Measurements from ENCODE around the gene CDH8.
A peak's percentile ranks its signal among the peaks of the same experiment; 100 is the strongest.

The CDH8 gene

DNA sequence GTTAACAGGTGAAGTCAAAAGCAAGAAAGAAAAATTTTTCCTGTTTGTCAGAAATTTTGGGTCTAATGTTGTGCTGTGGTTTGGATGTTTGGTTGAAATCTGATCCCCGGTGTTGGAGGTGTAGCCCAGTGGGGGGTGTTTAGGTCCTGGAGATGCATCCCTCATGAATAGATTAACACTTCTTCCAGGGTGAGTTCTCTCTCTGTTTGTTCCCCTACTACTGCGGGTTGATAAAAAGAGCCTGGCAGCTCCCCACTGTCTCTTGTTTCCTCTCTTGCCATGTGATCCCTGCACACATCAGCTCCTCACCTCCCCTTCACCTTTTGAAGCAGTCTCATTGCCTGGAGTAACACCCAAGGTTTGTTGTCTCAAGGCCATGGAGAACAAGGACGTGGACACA, 14.6 kb upstream of the CDH8 start:
- TF ChIP-seq CTCF (conservative IDR thresholded peaks at IDR 0.05; ENCODE audit: low read depth), result no peak
- CTCF ChIA-PET, result interaction anchor here (0.6 kb wide), 1 partner anchor 573 kb away, joined by 3 read pairs; no protein-coding TSS in a partner anchor

DNA sequence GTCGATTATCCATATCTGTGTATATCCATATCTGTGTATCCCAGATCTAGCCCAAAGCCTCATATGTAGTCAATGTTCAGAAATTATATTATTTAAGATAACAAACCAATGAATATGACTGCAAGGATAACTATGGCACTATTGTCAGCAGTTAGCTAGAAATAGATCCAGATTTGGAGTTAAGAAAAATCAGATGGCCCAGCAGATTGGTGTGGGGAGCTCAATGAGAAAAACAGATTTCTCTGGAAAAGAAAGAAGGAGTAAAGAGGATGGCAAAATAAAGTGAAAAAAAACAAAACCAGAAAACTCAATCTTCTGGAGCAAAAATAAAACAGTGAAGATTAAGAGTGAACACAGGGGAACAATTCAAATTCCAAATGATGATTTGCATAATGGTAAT, 10.6 kb upstream of the CDH8 start:
- H3K27ac ChIP-seq, result no peak overlapping the region
- no peak for DNase-seq (ENCODE audit: low spot score)
- POLR2A ChIA-PET (ENCODE audit: low non-redundant PET), result no interaction called here
- CTCF ChIA-PET, result no interaction called here
- no peak for TF ChIP-seq CTCF (conservative IDR thresholded peaks at IDR 0.05; ENCODE audit: low read depth)

More for the DNA sequence above, 14.6 kb upstream of the CDH8 start:
- no peak overlapping the region for H3K27ac ChIP-seq
- POLR2A ChIA-PET (ENCODE audit: low non-redundant PET), result no interaction called here
- DNase-seq (ENCODE audit: low spot score), result no peak

DNA sequence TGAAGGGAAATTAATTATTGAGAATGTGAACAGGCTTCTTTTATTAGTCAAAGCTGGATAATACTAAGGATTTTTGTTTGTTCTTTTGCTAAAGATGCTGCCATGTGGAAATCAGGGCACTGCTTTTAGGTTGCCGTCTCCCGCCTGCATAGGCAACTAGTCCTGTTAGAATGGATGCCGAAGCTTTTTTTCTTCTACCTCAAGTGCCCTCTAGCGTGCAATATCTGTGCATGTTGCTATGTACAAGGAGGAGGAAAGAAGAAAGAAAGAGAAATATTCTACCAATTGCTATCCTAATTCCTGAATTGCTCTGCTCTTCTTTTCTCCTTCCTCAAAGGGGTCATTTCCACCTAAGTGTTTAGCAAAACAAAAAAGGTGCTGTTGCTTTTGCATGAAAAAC, 5.2 kb upstream of the CDH8 start:
- peak; percentile 20 for DNase-seq (ENCODE audit: low spot score)
- CTCF ChIA-PET, result interaction anchor here (0.6 to 1.1 kb wide), 6 partner anchors 37 to 412 kb away, joined by 3 to 4 read pairs (median 3); no protein-coding TSS in a partner anchor
- peak; percentile 50 for TF ChIP-seq CTCF (conservative IDR thresholded peaks at IDR 0.05; ENCODE audit: low read depth)
- POLR2A ChIA-PET (ENCODE audit: low non-redundant PET), result interaction anchor here (0.6 kb wide), 1 partner anchor 39 kb away, joined by 3 read pairs; no protein-coding TSS in a partner anchor
- H3K27ac ChIP-seq, result no peak overlapping the region

- no peak for DNase-seq (ENCODE audit: low spot score)
- TF ChIP-seq CTCF (conservative IDR thresholded peaks at IDR 0.05; ENCODE audit: low read depth), result no peak
- ChIA-PET POLR2A (ENCODE audit: low non-redundant PET) (no interaction called here), CTCF (no interaction called here)
- H3K27ac ChIP-seq, result no peak overlapping the region
Observed at GRCh38 chr16:62038646-62039045, 2.4 kb upstream of the CDH8 start.

DNA sequence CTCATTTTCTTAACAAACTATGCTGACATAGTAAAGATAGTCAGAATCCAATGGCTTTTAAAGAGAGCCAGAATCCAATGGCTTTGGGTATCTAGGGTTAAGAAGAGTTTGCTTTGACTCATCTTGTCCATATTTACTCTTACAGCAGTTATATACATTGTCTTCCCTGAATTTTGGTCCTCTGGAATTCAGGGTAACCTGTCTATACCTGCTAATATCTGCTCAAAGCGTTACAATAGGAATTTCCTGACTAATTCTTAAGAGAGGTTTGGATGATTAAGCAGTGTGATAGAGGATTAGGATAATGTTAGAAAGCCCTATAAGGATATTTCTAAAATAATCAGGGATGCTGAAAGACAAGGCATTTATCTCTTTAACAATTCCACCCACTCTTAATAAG, 2.0 kb upstream of the CDH8 start:
- no peak for TF ChIP-seq CTCF (conservative IDR thresholded peaks at IDR 0.05; ENCODE audit: low read depth)
- no peak overlapping the region for H3K27ac ChIP-seq
- CTCF ChIA-PET, result no interaction called here
- peak; percentile 42 for DNase-seq (ENCODE audit: low spot score)
- POLR2A ChIA-PET (ENCODE audit: low non-redundant PET), result no interaction called here

GRCh38 chr16:62036802-62037135, 531 bp upstream of the CDH8 start:
- TF ChIP-seq CTCF (conservative IDR thresholded peaks at IDR 0.05; ENCODE audit: low read depth), result no peak
- H3K27ac ChIP-seq, result no peak overlapping the region
- CTCF ChIA-PET, result no interaction called here
- POLR2A ChIA-PET (ENCODE audit: low non-redundant PET), result no interaction called here
- DNase-seq (ENCODE audit: low spot score), result no peak

All from RWPE1 (cell line).